CD8-positive, alpha-beta memory T cell (primary cell): Measurements from ENCODE around the gene ZBTB18. TPM values are rescaled to one million over a fixed set of nuclear protein-coding genes. Genes with fewer than 3 reads are reported as not detected.

Experiments used
- CTCF ChIA-PET: fragments of 350-600 bp; sonication (Branson Sonifier 250); formaldehyde crosslinking; loops from one replicate; lab custom pipeline; 2021; ENCODE audit warnings: antibody characterized with exemption; lab: Charles Lee
- POLR2A ChIA-PET: fragments of 350-600 bp; sonication (Branson Sonifier 250); formaldehyde crosslinking; loops from one replicate; lab custom pipeline; 2021; ENCODE audit warnings: antibody characterized with exemption; lab: Charles Lee
- DNase-seq, 5 donors: peaks; one replicate each; pipeline versions ENCODE4 v3.0.0 to v3.0.0-alpha.2; 2020 to 2022; ENCODE audit warnings: mixed read lengths in 1 of 5
- H3K27ac ChIP-seq: one replicate; pipeline ENCODE4 v1.7.0; 2013; ENCODE audit warnings: low read depth, mild to moderate bottlenecking, low read length, moderate library complexity
- H3K27me3 ChIP-seq: 2 replicates; pipeline ENCODE4 v1.7.0; 2013; ENCODE audit warnings: low read length, mild to moderate bottlenecking; ENCODE audit not compliant: insufficient read depth, poor library complexity, severe bottlenecking
- H3K36me3 ChIP-seq: 2 replicates; pipeline ENCODE4 v1.7.0; 2013; ENCODE audit warnings: mild to moderate bottlenecking, low read length, moderate library complexity; ENCODE audit not compliant: insufficient read depth
- H3K4me1 ChIP-seq: 2 replicates; pipeline ENCODE4 v1.7.0; 2013; ENCODE audit warnings: mild to moderate bottlenecking, low read length, moderate library complexity; ENCODE audit not compliant: insufficient read depth
- H3K4me3 ChIP-seq: 2 replicates; pipeline ENCODE4 v1.7.0; 2013; ENCODE audit warnings: mild to moderate bottlenecking, low read length
- H3K9me3 ChIP-seq: 2 replicates; pipeline ENCODE4 v1.7.0; 2013; ENCODE audit warnings: mild to moderate bottlenecking, low read length
- H3K27ac Mint-ChIP-seq, 8 donors: one replicate each; pipeline ENCODE4 v1.8.0; 2020 to 2021; ENCODE audit warnings: mixed read lengths in 8 of 8, mild to moderate bottlenecking in 6 of 8, inconsistent platforms in 3 of 8, moderate library complexity in 3 of 8
- H3K27me3 Mint-ChIP-seq, 2 donors: one replicate each; pipeline ENCODE4 v1.8.0; 2020 to 2021; ENCODE audit warnings: mixed read lengths in 2 of 2, mild to moderate bottlenecking in 1 of 2, moderate library complexity in 1 of 2
- H3K36me3 Mint-ChIP-seq, 3 donors: one replicate each; pipeline ENCODE4 v1.8.0; 2020 to 2021; ENCODE audit warnings: mixed read lengths in 3 of 3, inconsistent platforms in 1 of 3, mild to moderate bottlenecking in 1 of 3
- H3K4me1 Mint-ChIP-seq, 3 donors: one replicate each; pipeline ENCODE4 v1.8.0; 2020 to 2021; ENCODE audit warnings: mixed read lengths in 3 of 3, inconsistent platforms in 1 of 3, mild to moderate bottlenecking in 1 of 3
- H3K4me3 Mint-ChIP-seq, 7 donors: one replicate each; pipeline ENCODE4 v1.8.0; 2020 to 2021; ENCODE audit warnings: mixed read lengths in 7 of 7, mild to moderate bottlenecking in 6 of 7, moderate library complexity in 4 of 7, inconsistent platforms in 2 of 7
- H3K9me3 Mint-ChIP-seq, 5 donors: one replicate each; pipeline ENCODE4 v1.8.0; 2020 to 2022; ENCODE audit warnings: mixed read lengths in 5 of 5, mild to moderate bottlenecking in 3 of 5, moderate library complexity in 2 of 5, inconsistent platforms in 1 of 5
- polyA plus RNA-seq: library from polyadenylated mRNA; unstranded; fragments of 300-500 nt; fragmentation: Illumina TruSeq; gene quantifications from one replicate; pipeline ENCODE4 v1.2.3, GENCODE V29; 2021
- total RNA-seq, 2 experiments: library from RNA; stranded (reverse); gene quantifications; one replicate each; pipeline ENCODE4 v1.2.3, GENCODE V29; 2021

ZBTB18 gene
- total and polyA plus RNA-seq, 3 experiments from 2014 or later: 1.5 to 9.9 (median 9.1) TPM

- peak in 2 of 5 donors; percentile 4 to 40 for DNase-seq
- H3K4me3 ChIP-seq: peak overlapping the region; percentile 72
- ChIA-PET POLR2A (interaction anchor here (3.5 kb wide), 1 partner anchor 25 kb away, joined by 54 read pairs; no protein-coding TSS in a partner anchor), CTCF (interaction anchor here (1.0 to 4.2 kb wide), 2 partner anchors 10 to 25 kb away, joined by 3 to 22 read pairs; no protein-coding TSS in a partner anchor)
- Mint-ChIP-seq H3K9me3 (no peaks in the 10 kb centered on the region), H3K27me3 (peaks cover 0 to 2% of the 10 kb centered on the region in 2 donors), H3K36me3 (peaks cover 0 to 13% (median 1%) of the 10 kb centered on the region in 3 donors), H3K27ac (peak overlapping the region in 6 of 8 donors; percentile 89 to 98 (median 94)), H3K4me3 (peak overlapping the region in 6 of 7 donors; percentile 94 to 99 (median 96)), H3K4me1 (peaks cover 13 to 33% (median 17%) of the 10 kb centered on the region in 3 donors)
- peak overlapping the region; percentile 41 for H3K27ac ChIP-seq
- H3K36me3 ChIP-seq: no peaks in the 10 kb centered on the region
- H3K4me1 ChIP-seq: peaks cover 53% of the 10 kb centered on the region
- no peaks in the 10 kb centered on the region for H3K27me3 ChIP-seq
- no peaks in the 10 kb centered on the region for H3K9me3 ChIP-seq
Measured at GRCh38 chr1:244050014-244050834, 859 bp upstream of the ZBTB18 start.

GRCh38 chr1:244052016-244052727 lies 1.1 kb downstream of the ZBTB18 start:
- Mint-ChIP-seq H3K9me3 (no peaks in the 10 kb centered on the region), H3K4me3 (no peak overlapping the region), H3K27me3 (peaks cover 0 to 2% of the 10 kb centered on the region in 2 donors), H3K27ac (no peak overlapping the region), H3K36me3 (peaks cover 0 to 29% (median 4%) of the 10 kb centered on the region in 3 donors), H3K4me1 (peaks cover 15 to 29% (median 19%) of the 10 kb centered on the region in 3 donors)
- H3K36me3 ChIP-seq: no peaks in the 10 kb centered on the region
- H3K4me3 ChIP-seq: no peak overlapping the region
- no peaks in the 10 kb centered on the region for H3K9me3 ChIP-seq
- POLR2A ChIA-PET: interaction anchor here (3.1 kb wide), 1 partner anchor 22 kb away, joined by 15 read pairs; no protein-coding TSS in a partner anchor
- H3K4me1 ChIP-seq: peaks cover 42% of the 10 kb centered on the region
- H3K27me3 ChIP-seq: no peaks in the 10 kb centered on the region
- no peak for DNase-seq
- CTCF ChIA-PET: interaction anchor here (1.2 kb wide), 1 partner anchor 23 kb away, joined by 4 read pairs; no protein-coding TSS in a partner anchor
- no peak overlapping the region for H3K27ac ChIP-seq

GRCh38 chr1:244052728-244053312 lies 1.7 kb downstream of the ZBTB18 start:
- Histone ChIP-seq H3K27ac (no peak overlapping the region), H3K4me3 (no peak overlapping the region), H3K9me3 (no peaks in the 10 kb centered on the region), H3K27me3 (no peaks in the 10 kb centered on the region), H3K36me3 (no peaks in the 10 kb centered on the region), H3K4me1 (peaks cover 42% of the 10 kb centered on the region)
- peaks cover 12 to 30% (median 22%) of the 10 kb centered on the region in 3 donors for H3K4me1 Mint-ChIP-seq
- peaks cover 0 to 2% of the 10 kb centered on the region in 2 donors for H3K27me3 Mint-ChIP-seq
- no peak overlapping the region for H3K27ac Mint-ChIP-seq
- no peak overlapping the region for H3K4me3 Mint-ChIP-seq
- ChIA-PET CTCF (no interaction called here), POLR2A (interaction anchor here (3.1 kb wide), 1 partner anchor 22 kb away, joined by 15 read pairs; no protein-coding TSS in a partner anchor)
- H3K9me3 Mint-ChIP-seq: no peaks in the 10 kb centered on the region
- DNase-seq: no peak
- H3K36me3 Mint-ChIP-seq: peaks cover 0 to 29% (median 4%) of the 10 kb centered on the region in 3 donors

GRCh38 chr1:244053831-244054230 lies 2.7 kb downstream of the ZBTB18 start:
- Histone ChIP-seq H3K4me3 (no peak overlapping the region), H3K9me3 (no peaks in the 10 kb centered on the region), H3K36me3 (no peaks in the 10 kb centered on the region), H3K4me1 (peaks cover 42% of the 10 kb centered on the region), H3K27me3 (no peaks in the 10 kb centered on the region), H3K27ac (no peak overlapping the region)
- POLR2A ChIA-PET: interaction anchor here (3.1 kb wide), 1 partner anchor 21 kb away, joined by 15 read pairs; no protein-coding TSS in a partner anchor
- peaks cover 0 to 2% of the 10 kb centered on the region in 2 donors for H3K27me3 Mint-ChIP-seq
- H3K9me3 Mint-ChIP-seq: no peaks in the 10 kb centered on the region
- peak in 1 of 5 donors; percentile 43 for DNase-seq
- H3K27ac Mint-ChIP-seq: no peak overlapping the region
- CTCF ChIA-PET: interaction anchor here (0.7 kb wide), 1 partner anchor 23 kb away, joined by 3 read pairs; no protein-coding TSS in a partner anchor
- H3K4me3 Mint-ChIP-seq: no peak overlapping the region
- peaks cover 12 to 30% (median 23%) of the 10 kb centered on the region in 3 donors for H3K4me1 Mint-ChIP-seq
- H3K36me3 Mint-ChIP-seq: peaks cover 0 to 27% (median 4%) of the 10 kb centered on the region in 3 donors

GRCh38 chr1:244054247-244054923 lies 3.3 kb downstream of the ZBTB18 start:
- Histone ChIP-seq H3K27ac (no peak overlapping the region), H3K36me3 (no peaks in the 10 kb centered on the region), H3K4me3 (no peak overlapping the region), H3K27me3 (no peaks in the 10 kb centered on the region), H3K4me1 (peaks cover 42% of the 10 kb centered on the region), H3K9me3 (no peaks in the 10 kb centered on the region)
- Mint-ChIP-seq H3K4me3 (peak overlapping the region in 3 of 7 donors; percentile 2 to 54 (median 28)), H3K9me3 (no peaks in the 10 kb centered on the region), H3K27ac (peak overlapping the region in 2 of 8 donors; percentile 12 to 63), H3K4me1 (peaks cover 12 to 30% (median 23%) of the 10 kb centered on the region in 3 donors), H3K36me3 (peaks cover 0 to 27% (median 4%) of the 10 kb centered on the region in 3 donors), H3K27me3 (peaks cover 0 to 2% of the 10 kb centered on the region in 2 donors)
- CTCF ChIA-PET: interaction anchor here (0.7 kb wide), 1 partner anchor 22 kb away, joined by 3 read pairs; no protein-coding TSS in a partner anchor
- POLR2A ChIA-PET: interaction anchor here (1.2 kb wide), 1 partner anchor 20 kb away, joined by 4 read pairs; no protein-coding TSS in a partner anchor
- DNase-seq: no peak

GRCh38 chr1:244054924-244055263 lies 3.8 kb downstream of the ZBTB18 start:
- Histone ChIP-seq H3K27ac (no peak overlapping the region), H3K36me3 (no peaks in the 10 kb centered on the region), H3K27me3 (no peaks in the 10 kb centered on the region), H3K9me3 (no peaks in the 10 kb centered on the region), H3K4me3 (no peak overlapping the region), H3K4me1 (peaks cover 40% of the 10 kb centered on the region)
- POLR2A ChIA-PET: interaction anchor here (1.2 kb wide), 1 partner anchor 20 kb away, joined by 4 read pairs; no protein-coding TSS in a partner anchor
- Mint-ChIP-seq H3K4me3 (peak overlapping the region in 4 of 7 donors; percentile 2 to 54 (median 16)), H3K9me3 (no peaks in the 10 kb centered on the region), H3K4me1 (peaks cover 12 to 25% (median 23%) of the 10 kb centered on the region in 3 donors), H3K36me3 (peaks cover 0 to 22% (median 3%) of the 10 kb centered on the region in 3 donors), H3K27me3 (no peaks in the 10 kb centered on the region), H3K27ac (peak overlapping the region in 2 of 8 donors; percentile 12 to 63)
- peak in 3 of 5 donors; percentile 58 to 75 (median 67) for DNase-seq
- CTCF ChIA-PET: no interaction called here

- CTCF ChIA-PET: no interaction called here
- POLR2A ChIA-PET: no interaction called here
- Mint-ChIP-seq H3K9me3 (no peaks in the 10 kb centered on the region), H3K27me3 (no peaks in the 10 kb centered on the region), H3K27ac (peak overlapping the region in 2 of 8 donors; percentile 17 to 48), H3K4me1 (peaks cover 9 to 23% (median 12%) of the 10 kb centered on the region in 3 donors), H3K4me3 (no peak overlapping the region), H3K36me3 (peaks cover 0 to 22% (median 3%) of the 10 kb centered on the region in 3 donors)
- H3K4me1 ChIP-seq: peaks cover 24% of the 10 kb centered on the region
- H3K9me3 ChIP-seq: no peaks in the 10 kb centered on the region
- H3K27me3 ChIP-seq: no peaks in the 10 kb centered on the region
- DNase-seq: no peak
- H3K27ac ChIP-seq: no peak overlapping the region
- no peak overlapping the region for H3K4me3 ChIP-seq
- no peaks in the 10 kb centered on the region for H3K36me3 ChIP-seq
Measured at GRCh38 chr1:244056577-244056976, 5.5 kb downstream of the ZBTB18 start.
